Parathyroid adenoma (tissue), 2 donors: Measurements from ENCODE around the gene CFAP61.

ENCODE experiments used
- H2AFZ ChIP-seq: fragments of 300-600 bp; sonication (generic); one replicate; pipeline ENCODE4 v1.7.0; 2017; ENCODE audit warnings: antibody characterized with exemption, mild to moderate bottlenecking
- H3K27ac ChIP-seq: fragments of 300-600 bp; sonication (generic); one replicate; pipeline ENCODE4 v1.7.0; 2017
- H3K27me3 ChIP-seq: fragments of 300-600 bp; sonication (generic); one replicate; pipeline ENCODE4 v1.7.0; 2017; ENCODE audit warnings: low read length; ENCODE audit not compliant: control insufficient read depth, insufficient read depth
- H3K36me3 ChIP-seq: fragments of 300-600 bp; sonication (generic); one replicate; pipeline ENCODE4 v1.7.0; 2017; ENCODE audit warnings: low read length; ENCODE audit not compliant: control insufficient read depth, insufficient read depth
- H3K4me1 ChIP-seq: fragments of 300-600 bp; sonication (generic); one replicate; pipeline ENCODE4 v1.7.0; 2017; ENCODE audit warnings: control low read depth
- H3K4me2 ChIP-seq: fragments of 300-600 bp; sonication (generic); one replicate; pipeline ENCODE4 v1.7.0; 2017; ENCODE audit warnings: low read length
- H3K4me3 ChIP-seq: fragments of 300-600 bp; sonication (generic); one replicate; pipeline ENCODE4 v1.7.0; 2017; ENCODE audit warnings: low read depth, low read length
- H3K79me2 ChIP-seq: fragments of 300-600 bp; sonication (generic); one replicate; pipeline ENCODE4 v1.7.0; 2017; ENCODE audit warnings: control low read depth
- H3K9ac ChIP-seq: fragments of 300-600 bp; sonication (generic); one replicate; pipeline ENCODE4 v1.7.0; 2017; ENCODE audit warnings: mild to moderate bottlenecking
- H3K9me3 ChIP-seq: fragments of 300-600 bp; sonication (generic); one replicate; pipeline ENCODE4 v1.7.0; 2017; ENCODE audit warnings: low read length; ENCODE audit not compliant: control insufficient read depth
- CTCF ChIP-seq: fragments of 300-600 bp; sonication (generic); IDR thresholded peaks from one replicate; pipeline ENCODE4 v1.7.0; 2017; ENCODE audit warnings: antibody characterized with exemption, mild to moderate bottlenecking
- donor health status: primary hyperparathyroidism.

CFAP61 gene

DNA sequence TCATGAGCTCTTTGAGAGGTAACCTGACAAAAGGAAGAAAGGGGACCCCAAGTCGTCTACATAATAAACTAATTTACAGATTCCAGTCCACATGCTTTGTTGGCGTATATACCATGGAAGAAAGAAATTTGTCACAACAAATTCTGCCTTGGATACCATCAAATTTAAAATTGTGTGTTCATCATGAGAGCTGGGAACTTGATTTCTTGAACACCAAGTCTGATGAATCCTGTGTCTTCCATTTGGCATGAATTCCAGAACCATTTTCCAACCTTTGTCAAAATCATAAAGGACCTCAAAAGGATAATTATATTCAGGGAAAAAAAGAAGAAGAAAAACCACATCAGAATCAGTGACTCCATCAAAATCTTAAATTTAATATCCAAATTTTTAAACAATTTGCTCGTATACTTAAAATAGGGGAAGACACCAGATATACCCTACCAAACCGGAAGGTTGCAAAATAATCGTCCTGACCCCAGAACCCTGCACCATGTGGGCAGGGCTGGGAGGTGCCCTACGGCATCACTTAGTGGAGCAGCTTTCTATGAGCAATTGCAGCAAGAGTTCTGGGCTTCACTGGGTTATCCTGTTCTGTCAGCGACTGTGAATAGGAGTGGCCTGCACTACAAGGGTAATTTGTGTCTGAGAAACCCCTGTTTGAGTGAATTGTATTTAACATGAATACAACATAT is 241.5 kb downstream of the CFAP61 start:
- Histone ChIP-seq H2AFZ (no peak overlapping the region), H3K36me3 (no peaks in the 10 kb centered on the region), H3K4me2 (no peak overlapping the region), H3K27ac (no peak overlapping the region), H3K4me1 (no peaks in the 10 kb centered on the region), H3K4me3 (no peak overlapping the region), H3K9ac (no peak overlapping the region), H3K79me2 (no peaks in the 10 kb centered on the region), H3K27me3 (no peaks in the 10 kb centered on the region), H3K9me3 (peaks cover under 1% of the 10 kb centered on the region)
- TF ChIP-seq CTCF: no peak

- Histone ChIP-seq H3K4me3 (no peak overlapping the region), H3K4me2 (no peak overlapping the region), H3K27me3 (no peaks in the 10 kb centered on the region), H3K9me3 (no peaks in the 10 kb centered on the region), H3K36me3 (no peaks in the 10 kb centered on the region), H3K9ac (no peak overlapping the region), H3K27ac (no peak overlapping the region), H3K4me1 (no peaks in the 10 kb centered on the region), H2AFZ (no peak overlapping the region), H3K79me2 (no peaks in the 10 kb centered on the region)
- TF ChIP-seq CTCF: no peak
Observed at GRCh38 chr20:20295621-20296498, 243.5 kb downstream of the CFAP61 start.

DNA sequence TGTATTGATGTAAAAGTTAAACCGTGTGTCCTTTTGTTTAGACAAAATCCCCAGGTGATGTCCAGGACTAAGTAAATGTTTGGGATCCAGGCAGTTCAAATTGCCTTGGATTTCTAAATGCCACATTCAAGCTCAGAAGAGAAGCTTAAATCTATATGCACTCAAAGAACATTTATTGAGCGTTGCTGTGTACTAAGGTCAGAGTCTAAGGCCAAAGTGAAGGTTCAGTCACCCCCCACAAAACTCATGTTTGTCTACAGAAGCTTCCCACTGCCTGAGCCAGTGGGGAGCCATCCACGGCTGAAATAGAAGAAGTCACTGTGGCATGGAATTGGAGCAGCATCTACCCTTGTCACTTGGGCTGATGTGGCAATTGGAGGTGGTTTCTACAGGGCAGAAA is 244.8 kb downstream of the CFAP61 start:
- Histone ChIP-seq H3K79me2 (no peaks in the 10 kb centered on the region), H3K27me3 (no peaks in the 10 kb centered on the region), H3K4me2 (no peak overlapping the region), H2AFZ (no peak overlapping the region), H3K4me1 (no peaks in the 10 kb centered on the region), H3K9ac (no peak overlapping the region), H3K9me3 (no peaks in the 10 kb centered on the region), H3K27ac (no peak overlapping the region), H3K4me3 (no peak overlapping the region), H3K36me3 (no peaks in the 10 kb centered on the region)
- no peak for TF ChIP-seq CTCF

DNA sequence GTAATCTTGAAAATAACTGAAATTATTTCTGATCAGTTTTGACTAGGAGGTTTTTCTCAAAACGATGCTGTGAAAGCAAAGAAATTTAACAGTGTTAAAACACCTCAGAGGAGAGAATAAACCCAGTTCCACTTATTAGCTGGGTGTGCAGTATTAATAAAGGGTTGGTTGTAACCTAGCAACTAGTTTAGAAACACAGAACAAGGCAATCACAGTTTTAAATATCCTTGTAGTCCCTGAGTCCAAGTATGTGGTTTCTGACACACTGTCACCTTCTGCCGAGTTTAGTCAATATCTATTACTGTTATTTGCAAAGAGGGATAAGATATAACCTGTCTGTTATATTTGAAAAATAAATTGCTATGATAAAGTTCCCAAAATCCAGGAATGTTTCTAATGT is 245.4 kb downstream of the CFAP61 start:
- no peak overlapping the region for H3K4me3 ChIP-seq
- no peaks in the 10 kb centered on the region for H3K27me3 ChIP-seq
- H2AFZ ChIP-seq: no peak overlapping the region
- H3K79me2 ChIP-seq: no peaks in the 10 kb centered on the region
- no peak for TF ChIP-seq CTCF
- no peaks in the 10 kb centered on the region for H3K36me3 ChIP-seq
- no peaks in the 10 kb centered on the region for H3K4me1 ChIP-seq
- H3K9ac ChIP-seq: no peak overlapping the region
- no peaks in the 10 kb centered on the region for H3K9me3 ChIP-seq
- no peak overlapping the region for H3K4me2 ChIP-seq
- no peak overlapping the region for H3K27ac ChIP-seq
